CD14-positive monocyte (primary cell): Measurements from ENCODE around the gene TAAR2. TPM values are rescaled to one million over a fixed set of nuclear protein-coding genes. Genes with fewer than 3 reads are reported as not detected.

ENCODE experiments used
- DNase-seq, 3 donors: peaks; one replicate each; pipeline ENCODE4 v3.0.0-alpha.2; 2011 to 2022
- H2AFZ ChIP-seq: 2 replicates; pipeline ENCODE4 v1.6.0; 2012; ENCODE audit warnings: mild to moderate bottlenecking, low read depth, low read length, inconsistent platforms; ENCODE audit not compliant: insufficient read depth, poor library complexity, severe bottlenecking
- H3K27ac ChIP-seq, 2 donors: 1 replicate in 1 of 2; 2 replicates in 1 of 2; pipeline ENCODE4 v1.5.1; 2012 to 2013; ENCODE audit warnings: low read length in 2 of 2, control low read depth in 1 of 2, inconsistent platforms in 1 of 2, low read depth in 1 of 2, mild to moderate bottlenecking in 1 of 2
- H3K27me3 ChIP-seq, 2 donors: one replicate each; pipeline versions ENCODE4 v1.6.0 to v1.6.1; 2011 to 2013; ENCODE audit warnings: low read length in 2 of 2; ENCODE audit not compliant: control insufficient read depth in 2 of 2, insufficient read depth in 2 of 2
- H3K36me3 ChIP-seq, 2 donors: replicated peaks in 1 of 2; 1 replicate in 1 of 2; 2 replicates in 1 of 2; pipeline versions ENCODE4 v1.5.1 to v1.6.1; 2012 to 2013; ENCODE audit warnings: low read length in 2 of 2, control low read depth in 1 of 2, inconsistent platforms in 1 of 2, mild to moderate bottlenecking in 1 of 2; ENCODE audit not compliant: insufficient read depth in 2 of 2, control insufficient read depth in 1 of 2
- H3K4me1 ChIP-seq, 2 donors: 1 replicate in 1 of 2; 2 replicates in 1 of 2; pipeline versions ENCODE4 v1.5.1 to v1.6.1; 2012 to 2013; ENCODE audit warnings: low read length in 2 of 2, control low read depth in 1 of 2, inconsistent platforms in 1 of 2, mild to moderate bottlenecking in 1 of 2, moderate library complexity in 1 of 2; ENCODE audit not compliant: insufficient read depth in 2 of 2, control insufficient read depth in 1 of 2
- H3K4me2 ChIP-seq: replicated peaks from 2 replicates; pipeline ENCODE3; 2012; ENCODE audit warnings: low read length, moderate library complexity, mild to moderate bottlenecking; ENCODE audit not compliant: poor library complexity, severe bottlenecking; ENCODE audit errors: extremely low read depth
- H3K4me3 ChIP-seq, 3 experiments: fragments of 200-600 bp in 1 of 3; sonication (generic) in 1 of 3; replicated peaks in 1 of 3; 1 replicate in 2 of 3; 2 replicates in 1 of 3; pipeline ENCODE4 v1.5.1; 2011 to 2013; ENCODE audit warnings: low read length in 3 of 3, mild to moderate bottlenecking in 3 of 3, control low read depth in 2 of 3, low read depth in 2 of 3, inconsistent platforms in 1 of 3, moderate library complexity in 1 of 3
- H3K79me2 ChIP-seq: 2 replicates; pipeline ENCODE4 v1.6.0; 2012; ENCODE audit warnings: mild to moderate bottlenecking, control low read depth, inconsistent platforms, low read length, moderate library complexity; ENCODE audit not compliant: insufficient read depth
- H3K9ac ChIP-seq: 2 replicates; pipeline ENCODE4 v1.6.0; 2017; ENCODE audit warnings: low read length, mild to moderate bottlenecking; ENCODE audit not compliant: insufficient read depth, poor library complexity, severe bottlenecking
- H3K9me3 ChIP-seq, 2 donors: replicated peaks in 1 of 2; 1 replicate in 1 of 2; 2 replicates in 1 of 2; pipeline versions ENCODE4 v1.5.1 to v1.6.1; 2012 to 2013; ENCODE audit warnings: low read length in 2 of 2, control low read depth in 1 of 2; ENCODE audit not compliant: control insufficient read depth in 1 of 2, insufficient read depth in 1 of 2
- H4K20me1 ChIP-seq: 2 replicates; pipeline ENCODE4 v1.6.0; 2012; ENCODE audit warnings: mild to moderate bottlenecking, low read length, control low read depth, moderate library complexity; ENCODE audit not compliant: insufficient read depth
- H3K27ac Mint-ChIP-seq, 7 donors: one replicate each; pipeline ENCODE4 v1.8.0; 2020; ENCODE audit warnings: mild to moderate bottlenecking in 7 of 7, mixed read lengths in 7 of 7, moderate library complexity in 6 of 7, inconsistent platforms in 2 of 7
- H3K27me3 Mint-ChIP-seq, 3 donors: one replicate each; pipeline ENCODE4 v1.8.0; 2021 to 2022; ENCODE audit warnings: low read depth in 3 of 3, mild to moderate bottlenecking in 3 of 3, mixed read lengths in 3 of 3, moderate library complexity in 3 of 3, inconsistent platforms in 1 of 3
- H3K36me3 Mint-ChIP-seq, 2 donors: one replicate each; pipeline ENCODE4 v1.8.0; 2020; ENCODE audit warnings: mixed read lengths in 2 of 2, inconsistent platforms in 1 of 2, mild to moderate bottlenecking in 1 of 2
- H3K4me1 Mint-ChIP-seq: one replicate; pipeline ENCODE4 v1.8.0; 2020; ENCODE audit warnings: mild to moderate bottlenecking, mixed read lengths
- H3K4me3 Mint-ChIP-seq, 2 donors: one replicate each; pipeline ENCODE4 v1.8.0; 2020; ENCODE audit warnings: mild to moderate bottlenecking in 2 of 2, mixed read lengths in 2 of 2, moderate library complexity in 1 of 2
- H3K9me3 Mint-ChIP-seq, 7 donors: one replicate each; pipeline ENCODE4 v1.8.0; 2020 to 2022; ENCODE audit warnings: mixed read lengths in 7 of 7, mild to moderate bottlenecking in 6 of 7, moderate library complexity in 6 of 7, inconsistent platforms in 2 of 7
- WGBS: methylation state at CpG from one replicate; pipeline ENCODE4 v1.1.5; 2013; ENCODE audit warnings: missing lambda C conversion rate; ENCODE audit not compliant: insufficient coverage; 5-methylcytosine and 5-hydroxymethylcytosine counted together
- intact Hi-C, 2 donors: fragments of 100-400 bp; cut with micrococcal nuclease; formaldehyde crosslinking; loops; one replicate each; pipeline versions ENCODE4 v1.15.0 to v1.15.1; 2023
- polyA plus RNA-seq, 3 donors: library from polyadenylated mRNA; depleted of rRNA in 1 of 3; unstranded in 2 of 3; stranded (reverse) in 1 of 3; fragments of 300-500 nt in 2 of 3; fragments of >200 nt in 1 of 3; fragmentation: Illumina TruSeq in 2 of 3; gene quantifications; 1 replicate in 2 of 3; 2 replicates in 1 of 3; pipeline ENCODE4 v1.2.3, GENCODE V29; 2012 to 2021
- TF ChIP-seq, protein P1 (sequence below): fragments of 200-600 bp; IDR thresholded peaks from one replicate; pipeline ENCODE4 v1.8.0; 2022; ENCODE audit warnings: antibody characterized with exemption, mild to moderate bottlenecking

TAAR2 gene
- polyA plus RNA-seq, 3 donors, result not detected

DNA sequence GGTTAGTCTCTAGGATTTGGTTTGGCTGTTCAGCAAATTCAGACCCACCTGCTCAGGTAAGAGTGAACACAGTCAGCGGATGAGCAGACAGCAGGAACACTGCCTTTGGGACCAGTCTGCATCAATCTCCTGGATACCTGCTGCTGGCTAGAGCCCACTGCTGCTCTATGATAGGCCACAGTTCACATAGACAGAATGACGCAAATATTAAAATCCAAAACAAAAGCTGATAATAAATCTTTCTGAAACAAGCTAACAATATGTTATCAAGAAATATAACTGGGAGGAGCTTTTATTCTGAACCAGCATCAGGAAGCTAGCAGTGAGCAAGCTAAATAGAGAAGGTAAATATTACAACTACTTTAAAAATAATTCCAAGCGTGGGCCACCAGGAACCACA, 35.0 kb upstream of the TAAR2 start, which contains the start of gene TAAR1:
TAAR1 (minus strand) TSS at position 101 of the 400 bp plus-strand sequence. CDS start 13,179 bp downstream, outside the sequence.
- Mint-ChIP-seq H3K4me1 (no peaks in the 10 kb centered on the region), H3K27ac (no peak within 1 kb of the TSS), H3K27me3 (peaks cover 1 to 8% (median 2%) of the 10 kb centered on the region in 3 donors), H3K9me3 (peaks cover 0 to 2% (median 0%) of the 10 kb centered on the region in 7 donors), H3K36me3 (no peaks in the 10 kb centered on the region), H3K4me3 (no peak within 1 kb of the TSS)
- H3K4me2 ChIP-seq, result no peak within 1 kb of the TSS
- TF ChIP-seq, protein P1, sequence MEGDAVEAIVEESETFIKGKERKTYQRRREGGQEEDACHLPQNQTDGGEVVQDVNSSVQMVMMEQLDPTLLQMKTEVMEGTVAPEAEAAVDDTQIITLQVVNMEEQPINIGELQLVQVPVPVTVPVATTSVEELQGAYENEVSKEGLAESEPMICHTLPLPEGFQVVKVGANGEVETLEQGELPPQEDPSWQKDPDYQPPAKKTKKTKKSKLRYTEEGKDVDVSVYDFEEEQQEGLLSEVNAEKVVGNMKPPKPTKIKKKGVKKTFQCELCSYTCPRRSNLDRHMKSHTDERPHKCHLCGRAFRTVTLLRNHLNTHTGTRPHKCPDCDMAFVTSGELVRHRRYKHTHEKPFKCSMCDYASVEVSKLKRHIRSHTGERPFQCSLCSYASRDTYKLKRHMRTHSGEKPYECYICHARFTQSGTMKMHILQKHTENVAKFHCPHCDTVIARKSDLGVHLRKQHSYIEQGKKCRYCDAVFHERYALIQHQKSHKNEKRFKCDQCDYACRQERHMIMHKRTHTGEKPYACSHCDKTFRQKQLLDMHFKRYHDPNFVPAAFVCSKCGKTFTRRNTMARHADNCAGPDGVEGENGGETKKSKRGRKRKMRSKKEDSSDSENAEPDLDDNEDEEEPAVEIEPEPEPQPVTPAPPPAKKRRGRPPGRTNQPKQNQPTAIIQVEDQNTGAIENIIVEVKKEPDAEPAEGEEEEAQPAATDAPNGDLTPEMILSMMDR, result no peak
- no peaks in the 10 kb centered on the region for H4K20me1 ChIP-seq
- no peaks in the 10 kb centered on the region for H3K79me2 ChIP-seq
- WGBS, result 88% methylated on average over 1 of the region's 3 CpGs
- no peak within 1 kb of the TSS for H3K9ac ChIP-seq
- H3K4me3 ChIP-seq, result no peak within 1 kb of the TSS
- no peak within 1 kb of the TSS for H2AFZ ChIP-seq
- intact Hi-C loops, result no loop called here
- no peak within 1 kb of the TSS for H3K27ac ChIP-seq
- no peaks in the 10 kb centered on the region for H3K27me3 ChIP-seq
- no peaks in the 10 kb centered on the region for H3K9me3 ChIP-seq
- no peaks in the 10 kb centered on the region for H3K36me3 ChIP-seq
- no peaks in the 10 kb centered on the region for H3K4me1 ChIP-seq
- DNase-seq, result no peak

DNA sequence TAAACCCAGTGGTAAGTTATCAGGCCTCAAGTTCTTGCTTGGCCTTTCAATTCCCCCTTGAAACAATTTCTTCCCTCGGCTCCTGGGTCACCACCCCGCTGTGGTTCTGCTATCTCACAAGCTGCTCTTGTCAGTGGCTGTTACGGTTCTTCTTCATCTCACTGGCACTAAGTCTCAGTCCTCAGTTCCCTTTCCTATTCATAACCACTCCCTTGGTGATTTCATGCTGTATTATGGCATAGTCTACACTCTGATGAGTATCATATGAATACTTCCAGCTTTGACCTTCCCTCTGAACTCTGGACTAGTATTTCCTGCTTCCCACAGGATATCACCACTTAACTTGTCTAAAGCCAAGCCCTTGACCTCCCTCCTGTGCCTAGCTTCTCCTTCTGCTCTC, 27.0 kb upstream of the TAAR2 start:
- Mint-ChIP-seq H3K9me3 (peaks cover 0 to 1% (median 0%) of the 10 kb centered on the region in 7 donors), H3K4me3 (no peak overlapping the region), H3K27me3 (peaks cover 0 to 4% (median 3%) of the 10 kb centered on the region in 3 donors), H3K36me3 (no peaks in the 10 kb centered on the region), H3K4me1 (peaks cover 2% of the 10 kb centered on the region), H3K27ac (no peak overlapping the region)
- Histone ChIP-seq H3K9ac (no peak overlapping the region), H3K4me1 (peaks cover 8 to 31% of the 10 kb centered on the region in 2 donors), H3K4me3 (no peak overlapping the region), H4K20me1 (no peaks in the 10 kb centered on the region), H2AFZ (no peak overlapping the region), H3K9me3 (peaks cover 0 to 11% of the 10 kb centered on the region in 2 donors), H3K79me2 (no peaks in the 10 kb centered on the region), H3K4me2 (no peak overlapping the region), H3K27me3 (no peaks in the 10 kb centered on the region), H3K27ac (peak overlapping the region in 1 of 2 donors; percentile 42), H3K36me3 (no peaks in the 10 kb centered on the region)
- intact Hi-C loops, result no loop called here
- TF ChIP-seq, protein P1, result no peak
- WGBS, result 17% methylated on average over 1 of the region's 3 CpGs
- DNase-seq, result peak; percentile 12 to 34 (median 31)
